Kidney (tissue), 14 donors: ENCODE data around the gene NCKAP5. TPM values are rescaled to one million over a fixed set of nuclear protein-coding genes. Genes with fewer than 3 reads are reported as not detected.

ENCODE experiments used
- DNase-seq, 5 donors: peaks; one replicate each; pipeline ENCODE4 v3.0.0-alpha.2; 2013 to 2020
- FAIRE-seq: peaks from 2 replicates; lab custom pipeline; 2012; peaks lifted over from hg19 to GRCh38; lab: Jason Lieb, UNC
- H3K27ac ChIP-seq, 2 donors: one replicate each; pipeline ENCODE4 v1.7.0; 2013; ENCODE audit warnings: low read depth in 2 of 2, low read length in 2 of 2, inconsistent platforms in 1 of 2
- H3K27me3 ChIP-seq: one replicate; pipeline ENCODE4 v1.7.1; 2013; ENCODE audit warnings: low read length, inconsistent platforms; ENCODE audit not compliant: control insufficient read depth, insufficient read depth
- H3K36me3 ChIP-seq, 3 donors: one replicate each; pipeline versions ENCODE4 v1.7.0 to v1.7.1; 2013; ENCODE audit warnings: low read length in 3 of 3, control low read depth in 1 of 3, inconsistent platforms in 1 of 3; ENCODE audit not compliant: insufficient read depth in 3 of 3, control insufficient read depth in 2 of 3
- H3K4me1 ChIP-seq, 3 donors: one replicate each; pipeline versions ENCODE4 v1.7.0 to v1.7.1; 2013; ENCODE audit warnings: low read length in 3 of 3, inconsistent platforms in 1 of 3, low read depth in 1 of 3; ENCODE audit not compliant: control insufficient read depth in 2 of 3, insufficient read depth in 2 of 3
- H3K4me3 ChIP-seq, 3 donors: one replicate each; pipeline versions ENCODE4 v1.7.0 to v1.8.1; 2013; ENCODE audit warnings: low read length in 3 of 3, control low read depth in 1 of 3, inconsistent platforms in 1 of 3
- H3K9ac ChIP-seq, 3 donors: one replicate each; pipeline versions ENCODE4 v1.7.0 to v1.7.1; 2013; ENCODE audit warnings: low read length in 3 of 3, control low read depth in 1 of 3, inconsistent platforms in 1 of 3
- H3K9me3 ChIP-seq, 3 donors: one replicate each; pipeline versions ENCODE4 v1.7.0 to v1.7.1; 2013; ENCODE audit warnings: low read length in 3 of 3, control low read depth in 1 of 3, inconsistent platforms in 1 of 3; ENCODE audit not compliant: control insufficient read depth in 2 of 3, insufficient read depth in 1 of 3
- intact Hi-C: fragments of 100-400 bp; cut with DNase I; formaldehyde crosslinking; loops from one replicate; pipeline ENCODE4 v1.11.1; 2022
- polyA plus RNA-seq: library from polyadenylated mRNA; stranded (reverse); fragments of 350-450 nt; fragmentation: Illumina TruSeq; extraction: RNeasy Lipid Tissue Mini Kit (QIAGEN cat#74804); gene quantifications from one replicate; pipeline ENCODE4 v1.2.3, GENCODE V29; 2014; ENCODE audit warnings: low read depth, low replicate concordance; ENCODE audit not compliant: insufficient read depth
- total RNA-seq: library from RNA; stranded (reverse); fragmentation: NEBNext Ultra II Directional; extraction: Animal tissue kit (Norgen Biotek cat#: 25700); gene quantifications from one replicate; pipeline ENCODE4 v1.2.1, GENCODE V29; 2021
- TF ChIP-seq, protein P1 (sequence below): IDR thresholded peaks from 3 replicates; pipeline ENCODE4 v1.5.1; 2012; ENCODE audit warnings: mild to moderate bottlenecking, moderate library complexity, borderline replicate concordance; ENCODE audit not compliant: insufficient read depth; ENCODE audit errors: extremely low read depth
- donor health status: control.
- donor health status: control.
- donor health status: control.
- donor health status: control.
- donor health status: control.
- donor health status: DM: yes; HTN: yes; CAD: no.
- donor health status: Normal renal cell carcinoma (clear cell type).

NCKAP5 gene
- total and polyA plus RNA-seq, 2 donors from 2014 or later = 1.8 to 2.9 TPM

DNA sequence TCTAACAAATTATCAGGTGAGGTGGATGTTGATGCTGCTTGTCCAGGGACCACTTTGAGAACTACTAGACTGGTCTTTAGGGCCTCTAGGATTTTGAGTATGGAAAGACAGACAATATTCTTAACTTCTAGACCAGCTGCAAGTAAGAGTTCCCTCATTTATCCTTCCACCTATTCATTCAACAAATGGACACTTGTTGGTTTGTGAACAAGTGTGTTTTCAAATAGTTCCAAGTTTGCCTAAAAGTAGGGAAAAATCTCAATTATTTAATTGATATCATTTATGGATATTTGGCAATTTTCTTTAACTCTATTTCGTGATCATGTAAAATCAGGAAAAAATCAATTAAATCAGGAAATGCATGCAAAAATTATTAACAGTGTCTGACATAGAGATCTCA, 245.4 kb downstream of the NCKAP5 start:
- H3K27me3 ChIP-seq = no peaks in the 10 kb centered on the region
- no peaks in the 10 kb centered on the region for H3K9me3 ChIP-seq
- no peaks in the 10 kb centered on the region for H3K4me1 ChIP-seq
- H3K27ac ChIP-seq = no peak overlapping the region
- H3K36me3 ChIP-seq = no peaks in the 10 kb centered on the region
- H3K9ac ChIP-seq = no peak overlapping the region
- TF ChIP-seq, protein P1, sequence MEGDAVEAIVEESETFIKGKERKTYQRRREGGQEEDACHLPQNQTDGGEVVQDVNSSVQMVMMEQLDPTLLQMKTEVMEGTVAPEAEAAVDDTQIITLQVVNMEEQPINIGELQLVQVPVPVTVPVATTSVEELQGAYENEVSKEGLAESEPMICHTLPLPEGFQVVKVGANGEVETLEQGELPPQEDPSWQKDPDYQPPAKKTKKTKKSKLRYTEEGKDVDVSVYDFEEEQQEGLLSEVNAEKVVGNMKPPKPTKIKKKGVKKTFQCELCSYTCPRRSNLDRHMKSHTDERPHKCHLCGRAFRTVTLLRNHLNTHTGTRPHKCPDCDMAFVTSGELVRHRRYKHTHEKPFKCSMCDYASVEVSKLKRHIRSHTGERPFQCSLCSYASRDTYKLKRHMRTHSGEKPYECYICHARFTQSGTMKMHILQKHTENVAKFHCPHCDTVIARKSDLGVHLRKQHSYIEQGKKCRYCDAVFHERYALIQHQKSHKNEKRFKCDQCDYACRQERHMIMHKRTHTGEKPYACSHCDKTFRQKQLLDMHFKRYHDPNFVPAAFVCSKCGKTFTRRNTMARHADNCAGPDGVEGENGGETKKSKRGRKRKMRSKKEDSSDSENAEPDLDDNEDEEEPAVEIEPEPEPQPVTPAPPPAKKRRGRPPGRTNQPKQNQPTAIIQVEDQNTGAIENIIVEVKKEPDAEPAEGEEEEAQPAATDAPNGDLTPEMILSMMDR = no peak
- DNase-seq (no peak), FAIRE-seq (no peak)
- intact Hi-C loops = no loop called here
- no peak overlapping the region for H3K4me3 ChIP-seq

GRCh38 chr2:133317178-133317577, 251.1 kb downstream of the NCKAP5 start:
- Histone ChIP-seq H3K9me3 (no peaks in the 10 kb centered on the region), H3K9ac (no peak overlapping the region), H3K27me3 (no peaks in the 10 kb centered on the region), H3K4me1 (no peaks in the 10 kb centered on the region), H3K27ac (no peak overlapping the region), H3K36me3 (no peaks in the 10 kb centered on the region), H3K4me3 (no peak overlapping the region)
- TF ChIP-seq, protein P1 = no peak
- DNase-seq = no peak
- no peak for FAIRE-seq
- intact Hi-C loops = no loop called here

DNA sequence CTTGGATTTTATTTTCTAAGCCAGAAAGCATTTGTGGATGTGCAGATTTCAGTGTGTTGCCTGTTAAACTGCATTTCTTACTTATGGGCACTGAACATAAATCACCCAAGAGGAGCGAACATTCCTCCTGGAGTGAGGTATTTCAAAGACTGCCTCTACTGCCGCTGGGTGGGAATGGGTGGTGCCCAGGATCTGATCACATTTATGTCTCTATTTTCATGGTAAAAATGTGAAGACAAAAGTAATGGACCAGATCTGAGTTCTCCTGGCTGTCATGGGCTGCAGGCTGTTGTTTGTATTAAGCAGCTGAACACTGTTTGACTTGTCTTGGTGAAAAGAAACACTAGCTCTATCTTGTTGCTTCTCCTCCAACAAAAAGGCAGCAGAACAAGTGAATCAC, 251.7 kb downstream of the NCKAP5 start:
- FAIRE-seq (no peak), DNase-seq (peak in 2 of 5 donors; percentile 16 to 19)
- Histone ChIP-seq H3K4me3 (no peak overlapping the region), H3K27me3 (no peaks in the 10 kb centered on the region), H3K36me3 (no peaks in the 10 kb centered on the region), H3K9ac (no peak overlapping the region), H3K9me3 (no peaks in the 10 kb centered on the region), H3K27ac (no peak overlapping the region), H3K4me1 (no peaks in the 10 kb centered on the region)
- TF ChIP-seq, protein P1 = no peak
- intact Hi-C loops = no loop called here

- Histone ChIP-seq H3K36me3 (no peaks in the 10 kb centered on the region), H3K9ac (no peak overlapping the region), H3K27me3 (no peaks in the 10 kb centered on the region), H3K9me3 (no peaks in the 10 kb centered on the region), H3K4me1 (no peaks in the 10 kb centered on the region), H3K4me3 (no peak overlapping the region), H3K27ac (no peak overlapping the region)
- TF ChIP-seq, protein P1 = no peak
- intact Hi-C loops = no loop called here
- FAIRE-seq = no peak
- no peak for DNase-seq
Observed at GRCh38 chr2:133315280-133315679, 253.0 kb downstream of the NCKAP5 start.
